Pulmonary artery endothelial cell (primary cell): ENCODE results near the gene CCND2. TPM values are rescaled to one million over a fixed set of nuclear protein-coding genes. Genes with fewer than 3 reads are reported as not detected.
A peak's percentile ranks its signal among the peaks of the same experiment; 100 is the strongest.

ENCODE experiments used
- DNase-seq: peaks from one replicate; pipeline ENCODE4 v3.0.0-alpha.2; 2011; ENCODE audit warnings: low read depth, low spot score
- total RNA-seq: library from RNA; depleted of rRNA; stranded (reverse); fragments of >200 nt; gene quantifications from 2 replicates; pipeline ENCODE4 v1.2.3, GENCODE V29; 2014

Gene CCND2
- total RNA-seq, 1 donor from 2014 or later = 24.8 TPM

- no peak for DNase-seq
Measured at GRCh38 chr12:4256043-4256826, 17.3 kb upstream of the CCND2 start.

GRCh38 chr12:4257442-4257841 is 16.1 kb upstream of the CCND2 start:
- no peak for DNase-seq

GRCh38 chr12:4259099-4259498 is 14.5 kb upstream of the CCND2 start:
- no peak for DNase-seq

GRCh38 chr12:4261655-4262054 is 11.9 kb upstream of the CCND2 start:
- DNase-seq = no peak

GRCh38 chr12:4265280-4265679 is 8.3 kb upstream of the CCND2 start:
- DNase-seq = peak; percentile 63

GRCh38 chr12:4266990-4267389 is 6.6 kb upstream of the CCND2 start:
- DNase-seq = no peak

GRCh38 chr12:4267704-4268328 is 5.7 kb upstream of the CCND2 start:
- no peak for DNase-seq

DNA sequence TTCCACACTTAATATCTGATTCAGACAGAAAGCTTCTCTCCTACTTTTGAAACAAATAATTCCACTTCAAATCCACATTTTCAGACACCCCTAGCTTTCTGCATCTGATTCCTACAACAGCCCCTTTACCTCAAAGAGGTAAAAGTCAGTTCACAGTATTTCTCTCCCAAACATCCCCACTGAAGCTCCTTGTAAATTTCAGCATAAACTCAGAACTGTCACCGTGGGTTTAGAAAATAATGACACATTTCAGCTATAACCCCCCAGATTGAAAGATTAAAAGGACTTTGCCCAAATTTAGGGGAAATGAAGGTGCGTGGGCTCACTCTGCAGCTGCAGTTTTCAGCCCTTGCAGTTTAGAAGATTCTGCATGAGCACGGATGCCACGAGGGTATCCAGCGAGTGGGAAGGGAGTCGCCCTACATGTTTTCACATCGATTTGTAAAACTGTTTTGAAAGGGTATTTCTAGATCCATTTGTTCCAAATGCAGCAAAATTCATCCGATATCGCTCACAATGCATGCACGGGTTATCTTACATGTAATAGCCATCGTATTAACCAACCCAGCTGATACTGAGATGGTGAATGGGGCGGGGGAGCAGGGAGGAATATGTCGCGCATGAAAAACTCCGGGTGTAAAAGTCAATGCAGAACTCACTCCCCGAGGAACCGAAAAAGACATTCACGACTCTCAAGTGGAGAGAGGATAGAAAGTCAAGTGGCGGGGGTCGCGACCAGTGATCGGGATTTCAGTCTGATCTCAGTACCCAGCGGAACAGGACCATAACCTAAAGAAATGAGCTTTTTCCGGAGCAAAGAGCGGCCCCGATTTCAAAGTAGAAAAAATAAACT is 5.0 kb upstream of the CCND2 start:
- DNase-seq = no peak

- DNase-seq = peak; percentile 22
Measured at GRCh38 chr12:4269279-4269991, 4.1 kb upstream of the CCND2 start.

DNA sequence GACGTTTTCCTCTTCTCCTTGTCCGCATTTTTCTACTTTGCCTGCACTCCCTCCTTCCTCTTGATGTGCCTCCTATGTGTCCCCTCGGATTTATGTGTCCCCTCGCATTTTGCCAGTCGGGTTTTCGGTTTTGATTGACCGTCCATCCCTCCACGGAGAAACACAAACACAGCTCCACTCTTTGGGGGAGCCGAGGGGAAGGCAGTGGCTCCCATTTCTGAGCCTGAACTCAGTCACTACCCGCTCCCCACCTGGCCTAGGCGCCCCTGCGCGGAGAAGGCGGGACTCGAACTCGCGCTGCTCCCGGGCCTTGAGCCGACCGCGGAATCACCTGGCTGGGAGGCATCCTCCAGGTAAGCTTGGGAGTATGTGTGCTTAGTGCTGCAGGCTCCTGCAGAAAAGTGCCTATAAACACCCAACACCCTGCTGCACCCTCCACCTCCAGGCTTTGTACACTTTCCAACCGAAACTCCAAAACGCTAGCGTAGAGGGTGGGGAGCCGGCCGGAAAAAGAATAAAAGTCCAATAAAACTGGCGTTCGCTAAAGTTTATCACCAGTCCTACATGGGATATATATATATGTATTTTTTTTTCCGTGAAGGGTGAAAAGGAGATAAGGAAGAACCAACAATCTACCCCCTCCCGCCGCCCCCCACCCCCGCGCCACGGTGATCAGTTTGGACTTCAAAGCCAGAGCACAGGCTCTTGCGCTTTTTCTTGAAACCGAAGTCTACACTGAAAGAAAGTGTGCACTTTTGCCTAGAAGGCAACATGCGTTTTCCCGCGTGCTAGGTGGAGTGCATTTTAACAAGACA is 3.3 kb upstream of the CCND2 start:
- DNase-seq = no peak

DNA sequence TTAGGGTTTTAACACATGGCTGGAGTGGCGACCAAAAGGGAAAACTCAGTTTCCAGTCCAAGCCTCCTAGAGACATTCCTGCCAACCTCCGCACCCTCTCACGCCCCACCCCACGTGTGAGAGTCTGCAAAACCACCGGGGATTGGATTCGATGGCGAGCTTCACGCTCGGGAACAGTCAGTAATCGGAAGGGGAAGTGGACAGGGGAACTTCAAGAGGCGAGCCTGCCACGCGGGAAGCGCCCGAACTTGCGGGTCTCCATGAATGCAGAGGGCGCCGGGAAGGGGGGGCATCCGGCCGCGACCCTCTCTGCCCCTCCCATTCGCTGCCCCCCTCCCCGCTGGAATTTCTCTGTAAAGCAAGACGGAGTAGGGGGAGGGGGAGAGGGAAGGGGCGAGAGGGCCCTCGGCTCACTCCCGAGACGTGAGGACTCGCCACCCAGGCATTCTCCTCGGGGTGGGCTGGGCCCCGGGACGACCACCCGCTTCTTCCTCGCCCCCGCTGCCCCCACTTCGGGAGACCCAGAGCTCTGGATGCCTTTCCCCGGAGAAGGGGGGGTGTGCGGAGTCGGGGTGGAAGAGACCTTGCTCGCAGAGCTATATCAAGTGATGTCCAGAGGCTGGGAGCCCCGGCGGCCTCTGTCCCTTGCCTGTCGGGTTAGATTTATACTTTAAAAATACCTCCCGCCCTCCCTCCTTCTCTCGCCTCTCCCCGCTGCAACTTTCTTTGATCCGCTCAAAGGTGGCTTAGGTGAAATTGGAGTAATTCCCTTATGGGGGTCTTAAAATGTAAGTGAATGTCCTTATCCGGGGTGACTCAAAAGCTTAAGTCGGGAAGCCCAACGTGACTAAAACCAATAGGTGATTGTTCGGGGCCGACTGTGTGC is 2.5 kb upstream of the CCND2 start:
- no peak for DNase-seq

DNA sequence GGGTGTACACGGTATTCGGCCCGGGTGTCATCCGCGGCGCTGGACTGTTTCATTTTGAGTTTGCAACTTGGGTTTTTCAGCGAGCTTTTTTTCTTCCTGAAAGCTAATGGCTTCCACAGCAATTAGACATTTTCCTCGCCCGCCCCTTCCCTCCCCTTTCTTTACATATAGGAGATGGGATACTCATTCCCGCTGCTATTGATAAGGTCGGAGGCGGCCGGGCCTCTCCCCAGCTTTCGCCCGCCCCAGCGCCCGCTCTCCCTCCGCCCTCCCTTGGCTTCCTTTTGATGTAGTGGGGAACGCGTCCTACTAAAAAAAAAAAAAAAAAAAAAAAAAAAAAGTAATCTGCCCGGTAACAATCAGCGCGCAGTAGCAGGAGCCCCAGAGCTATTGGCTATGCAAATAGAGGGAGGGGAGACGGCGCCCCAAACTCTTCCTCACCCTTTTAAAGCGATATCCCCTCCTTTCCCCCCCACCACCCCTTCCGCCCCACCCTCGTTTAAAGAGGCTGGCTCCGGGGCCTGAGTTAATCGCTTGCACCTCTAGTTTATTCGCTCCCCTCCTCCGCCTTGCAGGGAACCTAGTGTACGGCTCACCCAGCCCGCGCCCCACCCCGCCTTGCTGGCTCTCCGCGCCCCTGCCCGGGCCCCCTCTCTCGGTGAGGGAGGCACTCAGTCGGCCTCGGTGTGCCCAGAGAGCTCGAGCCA is 1.7 kb upstream of the CCND2 start:
- DNase-seq = peak; percentile 17

DNA sequence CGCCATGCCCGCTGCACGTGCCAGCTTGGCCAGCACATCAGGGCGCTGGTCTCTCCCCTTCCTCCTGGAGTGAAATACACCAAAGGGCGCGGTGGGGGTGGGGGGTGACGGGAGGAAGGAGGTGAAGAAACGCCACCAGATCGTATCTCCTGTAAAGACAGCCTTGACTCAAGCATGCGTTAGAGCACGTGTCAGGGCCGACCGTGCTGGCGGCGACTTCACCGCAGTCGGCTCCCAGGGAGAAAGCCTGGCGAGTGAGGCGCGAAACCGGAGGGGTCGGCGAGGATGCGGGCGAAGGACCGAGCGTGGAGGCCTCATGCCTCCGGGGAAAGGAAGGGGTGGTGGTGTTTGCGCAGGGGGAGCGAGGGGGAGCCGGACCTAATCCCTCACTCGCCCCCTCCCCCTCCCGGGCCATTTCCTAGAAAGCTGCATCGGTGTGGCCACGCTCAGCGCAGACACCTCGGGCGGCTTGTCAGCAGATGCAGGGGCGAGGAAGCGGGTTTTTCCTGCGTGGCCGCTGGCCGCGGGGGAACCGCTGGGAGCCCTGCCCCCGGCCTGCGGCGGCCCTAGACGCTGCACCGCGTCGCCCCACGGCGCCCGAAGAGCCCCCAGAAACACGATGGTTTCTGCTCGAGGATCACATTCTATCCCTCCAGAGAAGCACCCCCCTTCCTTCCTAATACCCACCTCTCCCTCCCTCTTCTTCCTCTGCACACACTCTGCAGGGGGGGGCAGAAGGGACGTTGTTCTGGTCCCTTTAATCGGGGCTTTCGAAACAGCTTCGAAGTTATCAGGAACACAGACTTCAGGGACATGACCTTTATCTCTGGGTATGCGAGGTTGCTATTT is 914 bp upstream of the CCND2 start:
- no peak for DNase-seq

- no peak for DNase-seq
Measured at GRCh38 chr12:4273273-4273651, 300 bp upstream of the CCND2 start.

DNA sequence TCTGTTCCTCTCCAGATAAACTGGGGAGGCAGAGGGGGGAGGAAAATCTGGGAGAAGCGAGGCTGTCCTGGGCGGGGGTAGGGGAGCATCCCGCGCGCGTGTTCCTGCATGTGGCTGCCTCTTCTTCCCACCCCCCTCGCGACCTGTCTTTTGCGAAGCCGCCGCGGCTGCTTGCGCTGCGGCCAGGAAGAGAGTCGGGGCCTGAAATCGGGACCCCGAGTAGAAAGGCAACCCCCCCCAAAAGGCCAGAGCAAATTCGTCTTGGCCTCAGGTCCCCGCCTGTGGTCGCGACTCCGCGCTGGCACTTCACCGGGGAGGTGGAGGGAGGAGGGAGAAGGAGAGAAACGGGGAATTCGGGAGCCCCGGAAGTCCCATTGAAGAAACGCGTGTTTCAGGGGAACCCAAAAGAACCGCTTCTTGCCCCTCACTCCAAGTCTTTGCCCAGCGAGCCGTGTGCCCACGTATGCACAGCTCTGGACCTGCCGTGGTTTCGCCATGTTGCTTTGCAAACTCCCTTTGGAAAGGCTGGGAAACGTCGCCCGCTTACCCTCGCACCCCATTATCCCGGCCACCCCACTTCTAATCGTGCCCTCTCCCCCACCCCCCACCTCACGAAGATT is 944 bp downstream of the CCND2 start:
- DNase-seq = no peak

DNA sequence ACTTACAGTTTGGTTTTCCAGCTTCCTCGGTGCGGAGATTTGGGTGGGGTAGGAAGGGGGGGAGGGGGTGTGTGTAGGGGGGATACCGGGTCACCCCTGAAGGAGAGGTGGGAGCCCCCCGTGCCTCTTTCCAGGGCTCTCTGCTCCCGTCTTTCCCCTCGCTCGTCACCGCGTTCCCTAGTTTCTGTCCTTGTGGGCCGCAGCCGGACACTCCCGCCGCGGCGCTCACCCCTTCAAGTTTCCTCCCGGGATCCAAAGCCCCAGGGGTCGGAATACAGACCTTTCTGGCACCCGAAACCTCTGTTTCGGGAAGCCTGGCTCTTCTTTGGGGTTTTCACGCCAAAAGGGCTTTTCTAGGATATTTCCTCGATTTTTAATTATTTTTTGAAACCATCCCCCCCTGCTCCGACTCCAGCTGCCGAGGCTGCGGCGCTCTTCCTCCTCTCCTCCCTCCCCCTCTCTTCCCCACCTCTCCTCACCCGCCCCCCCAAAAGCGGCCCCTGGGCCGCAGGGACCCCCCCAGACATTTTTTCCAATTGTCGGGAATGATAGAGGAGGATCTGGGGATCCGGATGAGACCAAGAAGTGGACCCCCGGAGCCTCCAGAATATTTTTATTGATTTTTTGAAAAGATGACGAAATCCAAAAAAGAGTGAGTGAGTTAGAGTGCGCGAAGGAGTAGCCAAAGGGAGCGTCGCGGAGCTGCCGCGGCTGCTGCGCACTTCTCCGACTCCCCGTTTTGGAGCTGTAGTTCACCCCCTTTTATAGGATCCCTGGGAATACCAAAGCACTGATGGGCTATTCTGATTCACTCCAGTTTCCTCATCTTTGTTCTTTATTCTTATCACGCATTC is 1.7 kb downstream of the CCND2 start:
- DNase-seq = no peak

- no peak for DNase-seq
Measured at GRCh38 chr12:4275870-4276301, 2.3 kb downstream of the CCND2 start.
